H1 (cell line): ENCODE results near the gene DYSF. TPM values are rescaled to one million over a fixed set of nuclear protein-coding genes. Genes with fewer than 3 reads are reported as not detected.

Experiments used
- KDM4A ChIP-seq: IDR thresholded peaks from one replicate; pipeline ENCODE4 v1.7.1; 2012; ENCODE audit warnings: low read depth, mild to moderate bottlenecking, moderate library complexity, low read length, inconsistent platforms; ENCODE audit not compliant: severe bottlenecking
- PHF8 ChIP-seq: fragments of 200-600 bp; sonication (generic); conservative IDR thresholded peaks from 2 replicates; pipeline ENCODE4 v1.7.1; 2012; ENCODE audit warnings: low read depth, mild to moderate bottlenecking, inconsistent platforms, low read length, moderate library complexity
- polyA plus RNA-seq, 7 experiments: library from polyadenylated mRNA; depleted of rRNA in 3 of 7; stranded (reverse) in 5 of 7; unstranded in 2 of 7; fragments of >200 nt in 5 of 7; fragments of 200-250 nt in 2 of 7; gene quantifications; 1 replicate in 5 of 7; 2 replicates in 1 of 7; 4 replicates in 1 of 7; pipeline versions ENCODE4 v1.2.1 to v1.2.3, GENCODE V29; 2011 to 2013; ENCODE audit warnings: missing spikeins in 2 of 7, mixed read lengths in 2 of 7
- total RNA-seq: library from RNA; stranded (reverse); fragmentation: NEBNext Ultra II Directional; extraction: Animal tissue kit (Norgen Biotek cat#: 25700); gene quantifications from 2 replicates; pipeline ENCODE4 v1.2.1, GENCODE V29; 2021

DYSF gene
- total and polyA plus RNA-seq, 2 of the 8 experiments (the other 6 are each of a cell fraction or from before 2014, with no cell fraction given): 5.8 to 7.1 TPM

- no peak for TF ChIP-seq PHF8
- TF ChIP-seq KDM4A: no peak
These were observed 99.0 kb downstream of the DYSF start (continued) for GRCh38 chr2:71552356-71552755.
